Measurements from ENCODE around the gene DOCK4.

DOCK4 gene

DNA sequence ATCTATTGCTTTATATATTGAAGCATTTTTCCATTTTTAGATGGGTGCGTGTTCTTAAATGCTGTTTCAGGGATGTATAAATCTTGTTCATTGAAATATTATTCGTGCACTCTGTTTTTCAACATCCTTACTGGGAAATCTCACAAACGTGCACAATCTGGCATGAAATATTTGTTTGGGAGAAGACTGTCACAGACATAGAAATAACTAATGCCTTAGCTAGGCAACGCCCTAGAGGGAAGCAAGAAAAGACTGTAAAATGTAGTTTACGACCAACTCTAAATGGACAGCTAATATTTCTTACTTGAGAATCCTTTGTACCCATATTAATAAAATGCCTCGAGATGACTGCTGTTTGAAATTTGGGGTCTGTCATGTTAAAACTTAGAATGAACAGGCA lies 8.9 kb downstream of the DOCK4 start:
- TF ChIP-seq ARNT (IDR thresholded peaks at IDR 0.05): no peak
- TF ChIP-seq SP1 (IDR thresholded peaks at IDR 0.05): no peak
- no peak for TF ChIP-seq FOXM1 (IDR thresholded peaks at IDR 0.05; ENCODE audit: borderline replicate concordance)
- CTCF ChIA-PET: no interaction called here
- no peak for DNase-seq (ENCODE audit: extremely low spot score)
- POLR2A ChIA-PET: no interaction called here

DNA sequence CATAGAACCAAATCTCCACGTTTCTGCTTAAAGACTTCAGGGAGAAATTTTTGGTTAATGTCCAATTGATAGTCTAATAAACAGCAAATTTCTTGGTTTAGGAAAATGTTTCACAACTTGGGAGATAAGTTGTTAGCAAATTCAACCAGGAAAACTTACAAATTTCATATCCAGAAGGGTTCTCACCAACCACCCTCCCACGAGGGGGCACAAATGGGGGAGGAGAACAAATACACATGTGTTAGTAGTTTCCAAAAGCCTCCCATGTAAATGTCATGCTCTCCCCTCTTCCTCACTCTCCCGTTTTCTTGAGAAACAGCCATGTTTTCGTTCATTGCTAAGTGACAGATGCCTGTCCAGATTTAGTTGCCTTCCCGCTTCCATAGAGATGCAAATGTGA lies 10.5 kb downstream of the DOCK4 start:
- POLR2A ChIA-PET: no interaction called here
- CTCF ChIA-PET: no interaction called here
- TF ChIP-seq SP1 (IDR thresholded peaks at IDR 0.05): no peak
- TF ChIP-seq FOXK2 (IDR thresholded peaks at IDR 0.05): no peak
- no peak for TF ChIP-seq HDGF (IDR thresholded peaks at IDR 0.05; ENCODE audit: borderline replicate concordance)
- TF ChIP-seq L3MBTL2 (conservative IDR thresholded peaks at IDR 0.05): no peak
- no peak for TF ChIP-seq CTBP1 (IDR thresholded peaks at IDR 0.05; ENCODE audit: borderline replicate concordance)
- no peak for TF ChIP-seq NFRKB (IDR thresholded peaks at IDR 0.05)
- no peak for TF ChIP-seq FOXA1 (IDR thresholded peaks at IDR 0.05)
- TF ChIP-seq BHLHE40 (IDR thresholded peaks at IDR 0.05; ENCODE audit: borderline replicate concordance): no peak
- no peak for TF ChIP-seq ELF4 (IDR thresholded peaks at IDR 0.05)
- no peak for TF ChIP-seq TARDBP (IDR thresholded peaks at IDR 0.05)
- TF ChIP-seq SUZ12 (IDR thresholded peaks at IDR 0.05): no peak
- TF ChIP-seq, protein P1, sequence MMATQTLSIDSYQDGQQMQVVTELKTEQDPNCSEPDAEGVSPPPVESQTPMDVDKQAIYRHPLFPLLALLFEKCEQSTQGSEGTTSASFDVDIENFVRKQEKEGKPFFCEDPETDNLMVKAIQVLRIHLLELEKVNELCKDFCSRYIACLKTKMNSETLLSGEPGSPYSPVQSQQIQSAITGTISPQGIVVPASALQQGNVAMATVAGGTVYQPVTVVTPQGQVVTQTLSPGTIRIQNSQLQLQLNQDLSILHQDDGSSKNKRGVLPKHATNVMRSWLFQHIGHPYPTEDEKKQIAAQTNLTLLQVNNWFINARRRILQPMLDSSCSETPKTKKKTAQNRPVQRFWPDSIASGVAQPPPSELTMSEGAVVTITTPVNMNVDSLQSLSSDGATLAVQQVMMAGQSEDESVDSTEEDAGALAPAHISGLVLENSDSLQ (IDR thresholded peaks at IDR 0.05): no peak
- TF ChIP-seq FOXM1 (IDR thresholded peaks at IDR 0.05; ENCODE audit: borderline replicate concordance): no peak
- TF ChIP-seq ZNF384 (IDR thresholded peaks at IDR 0.05): no peak
- TF ChIP-seq LEF1 (IDR thresholded peaks at IDR 0.05; ENCODE audit: borderline replicate concordance): no peak
- TF ChIP-seq ARNT (IDR thresholded peaks at IDR 0.05): no peak
- no peak for DNase-seq (ENCODE audit: extremely low spot score)

DNA sequence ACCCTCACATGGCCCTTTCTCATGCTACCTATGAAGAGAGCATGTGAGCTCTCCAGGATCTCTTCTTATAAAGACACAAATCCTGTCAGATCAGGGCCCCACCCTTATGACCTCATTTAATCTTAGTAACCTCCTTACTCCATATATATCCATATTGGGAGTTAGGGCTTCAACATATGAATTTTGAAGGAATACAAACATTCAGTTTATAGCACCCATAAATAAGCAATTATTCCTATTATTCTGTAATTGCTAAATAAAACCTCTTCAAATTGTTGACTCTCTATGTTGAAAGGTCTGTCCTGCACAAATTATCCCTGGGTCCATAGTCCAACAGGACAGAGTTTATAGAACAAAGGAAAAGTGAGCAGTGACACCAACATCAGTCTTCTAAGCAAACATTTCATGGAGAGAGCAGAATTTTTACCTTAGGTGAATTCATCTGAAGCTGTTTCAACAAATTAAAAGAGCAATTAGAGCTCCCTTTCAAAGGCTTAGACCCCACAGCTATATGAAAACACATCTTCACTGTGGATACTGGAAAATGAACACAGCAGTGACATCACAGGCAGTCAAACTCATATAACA lies 12.2 kb downstream of the DOCK4 start:
- CTCF ChIA-PET: interaction anchor here (0.9 kb wide), 1 partner anchor 13 kb away, joined by 3 read pairs; no protein-coding TSS in a partner anchor
- POLR2A ChIA-PET: no interaction called here
- TF ChIP-seq, protein P1 (IDR thresholded peaks at IDR 0.05): no peak
- TF ChIP-seq SUZ12 (IDR thresholded peaks at IDR 0.05) (no peak), CTBP1 (IDR thresholded peaks at IDR 0.05; ENCODE audit: borderline replicate concordance) (no peak), FOXK2 (IDR thresholded peaks at IDR 0.05) (no peak), ZNF384 (IDR thresholded peaks at IDR 0.05) (no peak), ELF4 (IDR thresholded peaks at IDR 0.05) (no peak), L3MBTL2 (conservative IDR thresholded peaks at IDR 0.05) (no peak), HDGF (IDR thresholded peaks at IDR 0.05; ENCODE audit: borderline replicate concordance) (no peak), TARDBP (IDR thresholded peaks at IDR 0.05) (no peak), SP1 (IDR thresholded peaks at IDR 0.05) (no peak), FOXM1 (IDR thresholded peaks at IDR 0.05; ENCODE audit: borderline replicate concordance) (no peak), LEF1 (IDR thresholded peaks at IDR 0.05; ENCODE audit: borderline replicate concordance) (no peak)
- DNase-seq (ENCODE audit: extremely low spot score): no peak

DNA sequence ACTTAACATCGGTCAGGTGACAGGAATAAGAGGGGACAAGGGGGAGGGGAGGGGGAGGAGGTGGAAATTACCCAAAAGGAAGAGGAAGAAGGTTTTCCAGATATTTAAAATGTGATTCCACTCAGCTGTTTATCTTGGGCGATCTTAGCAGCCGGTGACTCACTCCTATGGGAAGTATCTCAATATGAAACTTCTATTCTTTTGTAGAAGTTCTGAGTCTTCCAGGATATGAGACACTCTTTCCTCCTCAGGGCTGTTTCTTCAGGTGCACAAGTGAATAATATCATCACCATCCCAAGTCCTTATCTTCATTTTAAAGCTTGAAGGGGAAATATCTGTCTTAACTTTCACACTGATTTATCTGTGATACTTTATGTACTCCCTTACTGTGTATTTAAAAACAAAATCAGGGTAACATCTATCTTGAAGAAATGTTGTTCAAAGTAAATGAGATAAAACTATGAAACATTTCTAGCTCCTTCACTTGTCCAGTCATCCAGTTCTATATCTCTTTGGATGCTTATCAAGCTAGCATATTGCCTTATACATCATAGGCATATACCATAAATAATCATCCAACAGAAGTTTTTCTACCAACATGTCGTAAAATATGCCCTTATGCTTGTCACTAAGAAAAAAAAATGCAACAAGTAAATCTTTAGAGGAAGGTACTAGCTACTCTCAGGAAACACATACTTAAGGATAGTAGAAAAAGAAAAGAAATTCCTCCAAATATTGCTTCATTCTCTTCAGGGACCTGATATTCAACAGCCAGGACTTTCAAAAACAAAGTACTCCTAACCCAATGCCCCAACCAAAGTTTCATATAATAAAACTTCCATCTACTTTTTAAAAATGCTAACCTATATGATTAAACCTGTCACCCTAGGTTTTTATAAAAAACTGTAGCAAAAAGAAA lies 13.7 kb downstream of the DOCK4 start:
- CTCF ChIA-PET: no interaction called here
- DNase-seq (ENCODE audit: extremely low spot score): no peak
- POLR2A ChIA-PET: interaction anchor here (1.0 kb wide), 1 partner anchor 14 kb away, joined by 3 read pairs; the partner anchor contains the start of gene ZNF277
- TF ChIP-seq LEF1 (IDR thresholded peaks at IDR 0.05; ENCODE audit: borderline replicate concordance) (no peak), FOXK2 (IDR thresholded peaks at IDR 0.05) (no peak), SP1 (IDR thresholded peaks at IDR 0.05) (no peak), NFRKB (IDR thresholded peaks at IDR 0.05) (no peak), FOXA1 (IDR thresholded peaks at IDR 0.05) (no peak), SUZ12 (IDR thresholded peaks at IDR 0.05) (no peak), ARNT (IDR thresholded peaks at IDR 0.05) (no peak), BHLHE40 (IDR thresholded peaks at IDR 0.05; ENCODE audit: borderline replicate concordance) (no peak), ELF4 (IDR thresholded peaks at IDR 0.05) (no peak)
- TF ChIP-seq, protein P1 (IDR thresholded peaks at IDR 0.05): no peak

DNA sequence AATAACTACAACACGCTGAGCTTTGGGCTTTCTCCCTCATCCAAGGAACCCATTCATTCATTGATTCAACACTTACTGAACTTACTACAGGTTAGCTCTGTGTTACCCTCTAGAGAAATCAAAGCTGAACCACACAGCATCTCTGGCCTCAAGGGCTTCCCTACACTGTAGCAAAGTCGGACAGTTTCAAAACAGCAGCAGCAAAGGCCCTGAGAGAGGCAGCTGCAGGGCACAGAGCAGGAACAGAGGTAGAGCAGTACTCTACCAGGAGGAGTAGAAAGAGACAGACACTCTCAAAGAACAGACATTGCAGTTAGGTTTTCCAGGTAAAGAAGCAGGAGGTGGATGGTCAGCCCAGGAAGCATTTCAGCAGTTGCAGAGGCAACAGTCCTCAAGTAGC lies 16.1 kb downstream of the DOCK4 start:
- ChIA-PET POLR2A (no interaction called here), CTCF (no interaction called here)
- DNase-seq (ENCODE audit: extremely low spot score): no peak
- TF ChIP-seq SP1 (IDR thresholded peaks at IDR 0.05) (no peak), HDGF (IDR thresholded peaks at IDR 0.05; ENCODE audit: borderline replicate concordance) (no peak), ARNT (IDR thresholded peaks at IDR 0.05) (no peak), TARDBP (IDR thresholded peaks at IDR 0.05) (no peak), FOXK2 (IDR thresholded peaks at IDR 0.05) (no peak), SUZ12 (IDR thresholded peaks at IDR 0.05) (no peak), BHLHE40 (IDR thresholded peaks at IDR 0.05; ENCODE audit: borderline replicate concordance) (no peak)
- TF ChIP-seq, protein P1 (IDR thresholded peaks at IDR 0.05): no peak
